Heart left ventricle (tissue), 16 donors: ENCODE data around the gene NDUFS4. TPM values are rescaled to one million over a fixed set of nuclear protein-coding genes. Genes with fewer than 3 reads are reported as not detected.
A peak's percentile ranks its signal among the peaks of the same experiment; 100 is the strongest.

Experiments
- ATAC-seq, 4 donors: fragments of 200-7000 bp; cut with Tn5 transposase; one replicate each; pipeline ENCODE4 v1.9.1; 2020 to 2022; ENCODE audit warnings: moderate library complexity in 4 of 4, mild to moderate bottlenecking in 3 of 4, moderate number of reproducible peaks in 1 of 4
- DNase-seq, 5 donors: peaks; one replicate each; pipeline ENCODE4 v3.0.0-alpha.2; 2020
- H3K27ac ChIP-seq, 12 donors: fragments of 200-600 bp; sonication (generic) in 4 of 12; one replicate each; pipeline versions ENCODE4 v1.5.0 to v1.8.0; 2016 to 2022; ENCODE audit warnings: mild to moderate bottlenecking in 2 of 12
- H3K27me3 ChIP-seq, 9 donors: fragments of 200-600 bp; sonication (generic) in 2 of 9; one replicate each; pipeline versions ENCODE4 v1.5.1 to v1.8.0; 2016 to 2022; ENCODE audit warnings: mild to moderate bottlenecking in 3 of 9
- H3K36me3 ChIP-seq, 9 donors: fragments of 200-600 bp; sonication (generic) in 2 of 9; one replicate each; pipeline versions ENCODE4 v1.5.0 to v1.8.0; 2018 to 2022; ENCODE audit warnings: mild to moderate bottlenecking in 2 of 9
- H3K4me1 ChIP-seq, 12 donors: fragments of 200-600 bp; sonication (generic) in 4 of 12; one replicate each; pipeline versions ENCODE4 v1.5.0 to v1.8.0; 2016 to 2022; ENCODE audit warnings: mild to moderate bottlenecking in 3 of 12
- H3K4me3 ChIP-seq, 12 donors: fragments of 200-600 bp; sonication (generic) in 4 of 12; one replicate each; pipeline versions ENCODE4 v1.5.0 to v1.8.0; 2017 to 2022; ENCODE audit warnings: mild to moderate bottlenecking in 9 of 12, moderate library complexity in 4 of 12
- H3K9me3 ChIP-seq, 12 donors: fragments of 200-600 bp; sonication (generic) in 4 of 12; one replicate each; pipeline versions ENCODE4 v1.5.0 to v1.8.0; 2016 to 2022; ENCODE audit warnings: mild to moderate bottlenecking in 1 of 12
- CTCF ChIP-seq, 12 donors: fragments of 200-600 bp; sonication (generic) in 4 of 12; IDR thresholded peaks; one replicate each; pipeline versions ENCODE4 v1.5.0 to v1.8.0; 2018 to 2022; ENCODE audit warnings: antibody characterized with exemption in 12 of 12, mild to moderate bottlenecking in 5 of 12
- POLR2A ChIP-seq, 2 donors: fragments of 450-650 bp; IDR thresholded peaks; one replicate each; pipeline ENCODE4 v1.6.1; 2017; ENCODE audit warnings: antibody characterized with exemption in 2 of 2, mild to moderate bottlenecking in 2 of 2, moderate library complexity in 2 of 2
- WGBS, 4 donors: extraction: QIAGEN DNeasy Blood & Tissue Kit in 2 of 4; methylation state at CpG; one replicate each; pipeline versions ENCODE4 v1.1.5 to v1.1.7; 2013 to 2018; 5-methylcytosine and 5-hydroxymethylcytosine counted together
- intact Hi-C, 10 donors: fragments of 100-400 bp; cut with DNase I; formaldehyde crosslinking; loops; one replicate each; pipeline versions ENCODE4 v1.11.1 to v1.14.2; 2022
- long read RNA-seq, 3 donors: library from polyadenylated mRNA; unstranded; transcript quantifications; one replicate each; pipeline ENCODE4 v2.0.0, GENCODE V29; 2020 to 2021
- polyA plus RNA-seq, 2 donors: library from polyadenylated mRNA; stranded (reverse); fragments of 200-250 nt; gene quantifications; one replicate each; pipeline ENCODE4 v1.2.3, GENCODE V29; 2013
- total RNA-seq, 9 donors: library from RNA; depleted of rRNA in 2 of 9; stranded (reverse); fragments of >200 nt in 2 of 9; fragmentation: NEBNext Ultra II Directional in 3 of 9; extraction: Animal tissue kit (Norgen Biotek cat#: 25700) in 3 of 9; gene quantifications; one replicate each; pipeline versions ENCODE4 v1.1.0 to v1.2.4, GENCODE V29; 2016 to 2023
- donor health status: ischemic (EF 13 %, LVEDD 7.1; RV severe dilation, severe dysfunction).
- donor health status: healthy with polysubstance abuse.
- donor health status: DM: no; HTN: yes; CAD: no.
- donor health status: DM: no; HTN: no; CAD: no.
- donor health status: ischemic (EF 25% LVEDD 6.9; RV normal size, moderate dysfunction).
- donor health status: ischemic (EF 25% LVEDD 5.7; RV mildly dilated, moderate dysfunction).
- donor health status: healthy.
- donor health status: DM: yes; HTN: yes; CAD: no.
- donor health status: ischemic (EF 35%, LVEDD 5.7; RV mildly dilated, moderate dysfunction).
- donor health status: nonischemic (EF 11% LVEDD 7.7; RV severe dilation, severe dysfunction).
- donor health status: DM: yes; HTN: yes; CAD: no.
- donor health status: PGD.
- donor health status: ischemic (EF 29% LVEDD 5.4; RV normal size, mild dysfunction).
- donor health status: nonischemic (EF 23%, LVEDD 6.1; RV moderate dilation, normal function).

The NDUFS4 gene
- total RNA-seq (100 to 1,000 TPM; 109 to 259 (median 185) TPM), polyA plus RNA-seq (100 to 1,000 TPM; 134 to 209 TPM)
- long read RNA-seq, donor 1, transcript NDUFS4-201 (5 exons, 675 nt): major isoform, 54 of 59 reads
- long read RNA-seq, donor 1, partial matches to known transcripts: 0 of 59 reads
- long read RNA-seq, donor 1, other reads (novel, unspliced or antisense): 1 of 59 reads
- long read RNA-seq, donor 2, transcript NDUFS4-201 (5 exons, 675 nt): major isoform, 35 of 37 reads
- long read RNA-seq, donor 2, partial matches to known transcripts: 0 of 37 reads
- long read RNA-seq, donor 2, other reads (novel, unspliced or antisense): 0 of 37 reads
- long read RNA-seq, donor 3, transcript NDUFS4-201 (5 exons, 675 nt): major isoform, 44 of 52 reads
- long read RNA-seq, donor 3, partial matches to known transcripts: 3 of 52 reads
- long read RNA-seq, donor 3, other reads (novel, unspliced or antisense): 1 of 52 reads

DNA sequence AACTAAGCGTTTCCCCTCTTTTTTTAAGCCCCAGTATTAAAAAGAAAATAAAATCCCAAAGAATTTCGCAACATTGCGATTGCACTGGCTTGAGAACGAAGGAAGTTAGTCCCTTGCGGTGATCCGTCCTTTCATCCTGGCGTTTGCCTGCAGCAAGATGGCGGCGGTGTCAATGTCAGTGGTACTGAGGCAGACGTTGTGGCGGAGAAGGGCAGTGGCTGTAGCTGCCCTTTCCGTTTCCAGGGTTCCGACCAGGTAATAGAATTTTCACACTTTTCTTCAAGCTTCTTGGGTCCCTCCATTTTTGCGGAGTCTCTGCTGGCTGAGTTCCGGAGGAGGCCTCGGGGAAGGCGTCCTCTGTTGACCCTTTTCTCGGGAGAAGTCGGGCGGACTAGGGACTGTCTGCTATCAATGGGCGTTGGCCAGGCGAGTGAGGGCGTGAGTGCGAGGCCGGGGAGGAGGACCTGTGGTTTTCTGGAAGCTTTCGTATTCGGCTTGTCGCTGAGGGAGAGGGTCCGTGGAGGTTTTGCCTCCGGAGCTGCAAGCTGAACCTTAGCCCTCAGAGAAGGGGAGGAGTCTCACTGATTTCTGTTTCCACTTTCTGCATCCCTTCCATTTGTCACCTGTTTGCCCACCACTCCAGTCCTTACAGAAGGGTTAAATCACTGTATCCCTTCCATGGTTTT, at the start of gene NDUFS4:
NDUFS4 (plus strand) TSS at position 134 of the 686 bp plus-strand sequence; CDS start at position 158, 24 bp downstream.
- DNase-seq: peak; percentile 85 to 92 (median 90)
- peaks cover 0 to 4% (median 0%) of the 10 kb centered on the region in 9 donors for H3K27me3 ChIP-seq
- intact Hi-C loops: loop anchor here in 3 of 10 donors (5.0 to 10.0 kb wide), 3 partner anchors 73 to 114 kb away; partner anchors contain the start of gene FST (in 1 of the 3)
- H3K36me3 ChIP-seq: no peaks in the 10 kb centered on the region
- peak within 1 kb of the TSS; percentile 66 to 92 (median 74) for H3K4me3 ChIP-seq
- peaks cover 0 to 5% (median 0%) of the 10 kb centered on the region in 12 donors for H3K9me3 ChIP-seq
- H3K27ac ChIP-seq: peak within 1 kb of the TSS; percentile 73 to 97 (median 92)
- TF ChIP-seq CTCF (IDR thresholded peaks at IDR 0.05) (peak in 1 of 12 donors; percentile 24), POLR2A (IDR thresholded peaks at IDR 0.05) (peak in 1 of 2 donors; percentile 45)
- H3K4me1 ChIP-seq: peaks cover 0 to 41% (median 26%) of the 10 kb centered on the region in 12 donors
- WGBS, 4 donors: 0 to 4% (median 0%) methylated on average over 30 of the region's 30 CpGs
- peak; percentile 91 to 97 (median 96) for ATAC-seq

- ATAC-seq (no peak), DNase-seq (no peak)
- H3K4me3 ChIP-seq: no peak overlapping the region
- intact Hi-C loops: no loop called here
- no peaks in the 10 kb centered on the region for H3K4me1 ChIP-seq
- H3K36me3 ChIP-seq: no peaks in the 10 kb centered on the region
- H3K9me3 ChIP-seq: peaks cover 0 to 34% (median 11%) of the 10 kb centered on the region in 12 donors
- no peaks in the 10 kb centered on the region for H3K27me3 ChIP-seq
- H3K27ac ChIP-seq: no peak overlapping the region
- TF ChIP-seq POLR2A (IDR thresholded peaks at IDR 0.05): no peak
- TF ChIP-seq CTCF (IDR thresholded peaks at IDR 0.05): no peak
Observed at GRCh38 chr5:53512539-53512938, 47.9 kb upstream of the NDUFS4 start.

GRCh38 chr5:53515988-53516387, 44.5 kb upstream of the NDUFS4 start:
- no peak for ATAC-seq
- intact Hi-C loops: no loop called here
- no peaks in the 10 kb centered on the region for H3K4me1 ChIP-seq
- H3K27me3 ChIP-seq: no peaks in the 10 kb centered on the region
- peaks cover 0 to 18% (median 3%) of the 10 kb centered on the region in 12 donors for H3K9me3 ChIP-seq
- no peak for DNase-seq
- no peak overlapping the region for H3K27ac ChIP-seq
- 89 to 92% (median 89%) methylated on average over 6 of the region's 6 CpGs for WGBS, 4 donors
- TF ChIP-seq CTCF (IDR thresholded peaks at IDR 0.05) (no peak), POLR2A (IDR thresholded peaks at IDR 0.05) (no peak)
- H3K36me3 ChIP-seq: no peaks in the 10 kb centered on the region
- no peak overlapping the region for H3K4me3 ChIP-seq

- peaks cover 0 to 21% (median 7%) of the 10 kb centered on the region in 12 donors for H3K9me3 ChIP-seq
- H3K27ac ChIP-seq: no peak overlapping the region
- H3K36me3 ChIP-seq: no peaks in the 10 kb centered on the region
- intact Hi-C loops: no loop called here
- no peaks in the 10 kb centered on the region for H3K27me3 ChIP-seq
- DNase-seq: no peak
- no peak for ATAC-seq
- H3K4me1 ChIP-seq: no peaks in the 10 kb centered on the region
- H3K4me3 ChIP-seq: no peak overlapping the region
- no peak for TF ChIP-seq POLR2A (IDR thresholded peaks at IDR 0.05)
- no peak for TF ChIP-seq CTCF (IDR thresholded peaks at IDR 0.05)
Observed at GRCh38 chr5:53520813-53521212, 39.6 kb upstream of the NDUFS4 start.
